Amygdala (tissue), 56 donors: ENCODE results near the gene GTF2IRD1.

ENCODE experiments used
- DNase-seq, 56 donors: peaks; one replicate each; lab custom pipeline; 2025; lab: John Stamatoyannopoulos, UW

GTF2IRD1 gene

GRCh38 chr7:74462707-74463100 lies 9.0 kb downstream of the GTF2IRD1 start:
- DNase-seq = no peak

DNA sequence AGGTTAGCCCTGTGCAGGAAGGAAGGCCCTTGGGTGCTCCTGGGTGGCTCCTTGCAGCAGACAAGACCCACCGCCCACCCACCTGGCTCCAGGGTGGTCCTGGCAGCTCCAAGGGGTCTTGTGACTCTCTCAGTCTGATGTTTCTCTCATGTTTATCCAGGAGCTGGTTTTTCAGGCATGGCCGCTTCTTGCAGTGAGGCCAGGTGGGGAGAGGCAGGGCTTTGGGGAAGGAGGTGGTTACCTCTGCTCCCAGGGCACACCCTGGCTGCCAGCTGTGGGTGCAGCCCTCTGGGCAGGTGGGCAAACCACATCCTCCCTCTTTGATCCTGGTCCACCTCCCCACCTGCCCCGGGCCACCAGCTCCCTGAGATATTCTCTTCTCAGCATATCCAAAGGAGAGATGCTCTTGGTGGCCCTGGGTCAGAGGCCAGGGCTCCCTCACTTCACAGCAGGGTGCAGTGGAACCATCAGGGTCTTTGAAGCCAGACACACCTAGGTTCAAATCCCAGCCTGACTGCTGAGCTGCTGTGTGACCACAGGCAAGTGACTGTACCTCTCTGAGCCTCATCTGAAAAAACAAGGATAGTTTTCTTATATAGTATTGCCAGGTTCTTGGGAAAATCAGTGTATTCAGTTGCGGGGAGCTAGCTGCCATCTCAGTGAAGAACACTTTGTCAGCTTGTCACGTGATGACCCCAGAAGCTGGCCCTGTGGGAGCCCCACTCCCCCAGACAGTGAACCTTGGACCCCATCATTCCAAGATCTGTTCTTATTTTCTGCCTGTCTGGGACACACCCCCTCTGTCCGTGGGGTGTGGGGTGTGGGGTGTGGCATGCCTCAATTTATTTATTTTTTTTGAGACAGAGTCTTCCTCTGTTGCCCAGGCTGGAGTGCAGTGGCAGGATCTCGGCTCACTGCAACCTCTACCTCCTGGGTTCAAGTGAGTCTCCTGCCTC lies 11.5 kb downstream of the GTF2IRD1 start:
- DNase-seq = no peak

DNA sequence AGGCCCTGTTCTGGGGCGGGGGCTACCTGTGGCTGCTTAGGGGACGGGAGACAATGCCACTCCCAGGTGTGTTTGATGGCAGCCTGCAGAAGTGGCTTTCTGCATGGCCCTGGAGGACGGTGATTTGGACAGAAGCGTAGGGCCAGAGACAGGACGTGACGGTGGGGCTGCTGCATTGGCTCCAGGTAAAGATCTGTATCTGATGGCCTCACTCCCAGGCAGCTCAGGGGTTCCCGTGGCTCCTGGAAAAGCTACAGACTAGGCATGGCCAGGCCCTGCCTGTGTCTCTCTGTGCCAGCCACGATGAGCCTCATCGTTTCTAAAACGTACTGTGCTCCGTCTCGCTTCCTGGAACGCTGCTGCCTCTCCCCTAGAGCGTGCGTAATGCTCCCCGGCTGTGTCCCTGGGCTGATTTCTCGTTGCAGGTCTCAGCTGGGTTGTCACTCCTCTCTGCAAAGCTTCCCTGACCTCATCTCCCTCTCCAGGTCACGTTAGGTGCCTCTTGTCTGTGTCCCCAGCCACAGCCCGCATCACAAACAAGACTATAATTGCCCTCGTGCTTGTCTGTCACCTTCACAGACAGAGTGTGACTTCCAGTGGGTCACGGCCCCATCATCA lies 12.6 kb downstream of the GTF2IRD1 start:
- DNase-seq = peak in 29 of 56 donors; percentile 7 to 73 (median 28)

DNA sequence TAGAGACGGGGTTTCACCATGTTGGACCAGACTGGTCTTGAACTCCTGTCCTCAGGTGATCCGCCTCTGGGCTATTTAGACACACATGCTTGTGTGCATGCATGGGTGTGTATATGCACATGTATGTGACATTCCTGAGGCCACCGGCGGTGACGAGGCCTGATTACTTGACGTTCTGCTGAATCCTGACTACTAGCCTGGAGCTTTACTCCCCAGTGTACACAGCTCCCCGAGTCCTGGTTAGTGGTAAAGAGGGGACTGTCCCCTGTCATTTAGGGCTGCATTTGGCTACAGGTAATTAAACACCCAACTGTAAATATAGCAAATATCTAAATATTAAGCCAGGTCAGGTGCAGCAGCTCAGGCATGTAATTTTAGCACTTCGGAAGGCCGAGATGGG lies 14.2 kb downstream of the GTF2IRD1 start:
- no peak for DNase-seq

- no peak for DNase-seq
These were observed 16.8 kb downstream of the GTF2IRD1 start for GRCh38 chr7:74470504-74470903.

DNA sequence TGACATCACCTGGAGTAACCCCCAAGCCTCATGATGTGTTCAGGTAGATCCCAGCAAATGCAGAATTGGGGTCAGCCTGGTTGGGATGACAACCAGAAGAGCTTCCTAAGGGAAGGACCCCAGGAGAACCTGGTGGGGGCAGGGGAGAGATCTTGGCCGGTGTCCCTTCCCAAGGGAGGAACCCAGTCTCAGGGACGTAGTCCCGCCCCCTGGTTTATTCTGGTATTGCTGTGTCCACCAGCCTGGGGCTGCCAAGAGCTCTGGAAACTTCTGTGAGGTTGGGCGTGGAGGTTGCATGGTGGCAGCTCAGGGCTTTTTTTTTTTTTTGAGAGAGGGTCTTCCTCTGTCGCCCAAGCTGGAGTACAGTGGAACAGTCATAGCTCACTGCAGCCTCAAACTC lies 19.4 kb downstream of the GTF2IRD1 start:
- no peak for DNase-seq

DNA sequence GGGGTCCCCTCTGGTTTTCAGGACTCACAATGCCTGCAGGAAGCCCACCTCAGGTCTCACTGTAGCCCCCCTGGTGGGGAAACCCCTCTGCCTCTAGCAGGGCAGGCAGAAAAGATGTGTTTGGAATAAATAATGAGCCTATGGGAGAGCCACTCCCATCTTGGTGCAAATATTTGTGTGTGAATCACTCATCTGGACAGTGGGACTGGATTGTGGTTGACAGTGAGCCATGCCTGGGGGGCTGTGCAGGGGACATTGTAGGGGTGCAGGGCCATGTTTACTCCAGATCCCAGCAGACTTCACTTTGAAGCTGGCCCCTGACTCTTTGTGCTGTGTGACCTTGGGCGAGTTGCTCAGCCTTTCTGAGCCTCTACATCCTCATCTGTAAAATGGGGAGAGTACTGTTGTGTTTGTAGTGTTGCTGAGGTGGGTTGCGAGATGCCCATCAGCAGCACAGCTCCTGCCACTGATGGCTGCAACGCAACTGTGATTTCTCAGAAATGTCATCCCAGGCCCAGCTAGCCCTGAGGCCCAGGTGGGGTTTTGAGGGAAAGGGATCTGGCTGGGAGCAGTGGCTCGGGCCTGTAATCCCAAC lies 20.7 kb downstream of the GTF2IRD1 start:
- DNase-seq = no peak

DNA sequence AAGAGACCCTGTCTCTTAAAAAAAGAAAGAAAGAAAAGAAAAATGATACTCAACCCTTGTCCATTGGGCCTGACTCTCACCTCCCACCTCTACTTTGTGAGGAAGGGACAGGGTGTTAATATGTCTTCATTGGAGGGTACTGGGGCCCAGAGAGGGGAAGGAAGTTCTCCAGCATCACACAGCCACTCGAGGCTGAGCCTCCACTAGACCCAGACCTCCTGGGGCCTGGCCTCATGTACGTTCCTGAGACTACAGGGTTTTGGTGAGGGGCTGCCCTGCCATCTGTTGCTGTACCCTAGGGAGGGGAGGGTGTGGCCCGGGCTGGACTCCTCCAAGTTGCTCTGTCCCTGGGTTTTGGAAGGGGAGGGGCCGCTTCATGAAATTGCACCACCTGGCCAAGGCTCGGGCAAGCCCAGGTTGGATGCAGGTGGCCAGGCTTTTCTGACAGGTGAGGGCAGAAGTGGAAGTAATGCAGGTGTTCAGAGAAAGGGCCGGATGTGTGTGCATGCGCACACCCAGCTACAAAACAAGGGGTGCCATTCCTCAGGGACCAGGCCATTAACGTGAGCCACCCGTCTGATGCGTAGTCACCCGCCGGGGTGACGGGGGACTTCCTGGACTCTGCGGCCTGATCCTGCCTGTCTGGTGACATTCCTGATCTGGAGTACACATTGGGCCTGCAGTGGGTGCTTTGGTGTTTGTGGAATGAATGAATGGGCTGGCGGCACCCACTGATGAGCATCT lies 21.7 kb downstream of the GTF2IRD1 start:
- DNase-seq = no peak

DNA sequence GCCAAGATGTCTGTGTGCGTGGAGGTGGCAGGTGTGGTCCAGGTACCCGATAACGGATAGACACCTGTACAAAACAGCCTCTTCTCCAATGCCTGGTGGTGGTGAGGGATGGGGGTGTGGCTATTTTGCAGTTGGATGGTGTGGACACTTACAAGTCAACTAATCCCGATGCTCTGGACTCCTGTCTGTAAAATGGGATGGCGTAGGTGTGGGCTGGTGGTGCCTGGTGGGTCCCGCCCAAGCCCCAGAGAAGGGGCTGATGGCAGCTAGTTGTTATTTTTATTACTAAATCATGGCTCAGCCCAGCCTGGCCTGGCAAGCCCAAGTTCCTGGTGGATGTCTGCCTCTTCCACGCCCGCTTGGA lies 22.3 kb downstream of the GTF2IRD1 start:
- no peak for DNase-seq

- peak in 1 of 56 donors; percentile 11 for DNase-seq
These were observed 22.9 kb downstream of the GTF2IRD1 start for GRCh38 chr7:74476626-74477025.

- DNase-seq = no peak
These were observed 25.0 kb downstream of the GTF2IRD1 start for GRCh38 chr7:74478671-74479065.

DNA sequence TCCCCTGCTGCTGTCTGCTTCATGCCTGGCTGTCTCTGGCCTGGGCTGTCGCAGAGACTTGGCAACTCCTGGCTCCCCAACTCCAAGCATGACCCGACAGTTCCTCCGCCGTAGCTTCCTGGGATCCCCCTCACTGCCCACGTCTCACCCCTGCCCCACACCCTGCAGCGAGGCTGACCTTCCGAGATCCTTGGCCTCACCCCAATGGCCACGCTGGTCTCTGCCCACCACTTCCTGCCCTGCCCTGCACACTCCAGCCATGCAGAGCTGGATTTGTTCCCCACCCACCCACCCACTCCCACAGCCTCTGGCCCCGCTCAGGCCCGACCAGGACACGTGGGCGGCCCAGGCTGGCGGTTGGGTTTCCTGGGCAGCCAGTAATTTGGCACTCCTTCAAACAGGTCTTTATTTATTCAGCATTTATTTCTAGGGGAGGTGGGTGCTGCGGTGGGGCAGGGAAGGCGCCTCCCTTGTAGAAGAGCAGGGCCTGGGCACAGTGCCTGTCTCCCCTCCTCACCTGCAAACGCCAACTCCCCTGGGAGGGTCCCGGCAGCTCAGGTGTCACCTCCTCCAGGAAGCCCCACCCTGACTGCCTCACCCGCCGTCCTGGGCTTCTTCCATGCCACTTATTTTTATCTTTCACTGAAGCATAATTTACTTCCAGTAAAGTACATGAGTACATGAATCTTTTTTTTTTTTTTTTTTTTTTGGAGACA lies 25.5 kb downstream of the GTF2IRD1 start:
- peak in 24 of 56 donors; percentile 11 to 65 (median 38) for DNase-seq

DNA sequence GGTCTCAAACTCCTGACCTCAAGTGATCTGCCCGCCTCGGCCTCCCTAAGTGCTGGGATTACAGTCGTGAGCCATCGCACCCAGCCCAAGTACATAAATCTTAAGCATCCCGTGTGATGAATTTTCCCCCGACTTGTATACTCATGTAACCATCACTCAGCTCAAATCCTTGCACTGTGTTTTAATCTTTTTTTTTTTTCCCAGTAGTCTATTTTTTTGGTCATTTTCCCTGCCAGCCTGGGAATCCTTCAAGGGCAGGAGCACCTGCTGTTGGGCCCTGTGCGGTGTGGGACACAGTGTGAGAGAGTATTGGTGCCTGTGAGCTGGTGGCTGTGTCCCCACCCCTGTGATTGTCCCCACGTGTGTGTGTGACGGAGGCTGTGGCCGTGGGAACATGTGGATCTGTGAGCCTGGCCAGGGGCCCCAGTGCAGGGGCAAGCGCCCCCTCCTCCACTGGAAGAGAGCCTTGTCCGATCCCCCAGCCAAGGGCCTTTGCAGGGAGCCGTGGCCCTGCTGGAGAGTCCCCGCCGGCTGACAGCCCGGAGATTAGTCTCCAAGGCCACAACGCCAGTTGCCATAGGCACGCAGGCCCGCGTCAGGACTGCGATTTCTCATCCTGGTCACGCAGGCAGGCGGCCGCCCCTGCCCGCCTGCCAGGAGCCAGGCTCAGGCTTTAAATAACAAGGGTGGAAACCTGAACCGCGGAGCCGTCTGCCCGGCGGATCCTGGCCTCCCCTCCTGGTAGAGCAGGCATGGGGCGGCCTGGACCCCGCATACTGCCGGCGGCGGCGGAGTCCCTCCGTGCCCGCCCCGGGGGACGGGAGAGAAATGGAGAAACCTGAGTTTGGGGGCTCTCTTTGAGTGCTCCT lies 26.5 kb downstream of the GTF2IRD1 start:
- DNase-seq = peak in 54 of 56 donors; percentile 20 to 93 (median 75)

DNA sequence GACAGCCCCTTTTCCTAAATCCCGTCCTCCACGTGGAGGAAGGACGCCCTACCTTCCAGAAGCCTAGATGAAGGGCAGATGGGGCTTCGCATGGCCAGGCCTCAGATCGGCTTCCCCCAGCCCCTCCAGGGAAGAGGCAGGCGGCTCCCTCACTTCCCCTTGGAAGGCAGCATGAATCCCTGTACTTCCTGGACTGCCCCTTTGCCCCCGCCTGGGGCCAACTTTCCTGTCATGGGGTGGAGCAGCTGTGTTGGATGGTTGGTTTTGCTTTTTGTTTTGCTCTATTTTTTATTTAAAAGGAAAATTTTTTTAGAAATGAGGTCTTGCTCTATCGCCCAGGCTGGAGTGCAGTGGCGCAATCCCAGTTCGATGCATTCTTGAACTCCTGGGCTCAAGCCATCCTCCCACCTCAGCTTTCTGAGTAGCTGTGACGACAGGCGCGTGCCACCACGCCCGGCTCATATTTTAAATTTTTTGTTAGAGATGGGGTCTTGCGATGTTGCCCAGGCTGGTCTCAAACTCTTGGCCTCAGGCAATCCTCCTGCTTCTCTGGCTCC lies 27.2 kb downstream of the GTF2IRD1 start:
- peak in 2 of 56 donors; percentile 48 to 54 for DNase-seq

DNA sequence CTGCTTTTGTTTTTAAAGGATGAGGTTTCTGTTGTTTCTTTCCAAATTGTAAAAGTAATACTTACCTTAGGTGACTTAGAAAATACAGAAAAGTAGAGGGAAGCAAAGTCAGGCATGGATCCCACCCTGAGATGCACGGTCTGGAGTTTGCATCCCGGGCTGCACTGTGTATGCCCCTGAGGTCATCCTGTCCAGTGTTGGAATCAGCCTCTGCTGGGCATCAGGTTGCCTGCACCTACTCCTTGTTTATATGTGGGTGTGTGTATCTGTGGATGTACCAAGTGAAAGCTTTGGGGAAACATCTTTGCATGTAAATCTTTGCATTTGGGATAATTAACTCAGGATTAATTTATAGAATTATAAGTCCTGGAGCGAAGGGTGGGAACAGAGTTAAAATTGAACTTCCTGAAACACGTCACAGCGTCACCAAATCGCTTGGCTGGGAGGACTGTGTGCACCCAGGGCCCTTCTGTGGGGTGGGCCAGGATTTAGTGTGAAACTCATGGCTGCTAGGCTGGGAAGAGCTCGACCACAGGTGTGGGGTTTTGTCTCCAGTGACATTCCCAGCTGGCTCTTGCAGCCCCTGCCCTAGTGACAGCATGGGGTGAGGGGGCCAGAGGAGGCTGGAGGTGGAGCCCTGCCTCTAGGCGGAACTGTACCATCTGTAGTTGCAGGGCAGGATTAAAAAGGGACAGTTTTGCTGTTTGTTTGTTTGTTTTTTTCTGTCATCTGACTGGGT lies 27.9 kb downstream of the GTF2IRD1 start:
- DNase-seq = no peak

- no peak for DNase-seq
These were observed 28.4 kb downstream of the GTF2IRD1 start for GRCh38 chr7:74482197-74482467.

DNA sequence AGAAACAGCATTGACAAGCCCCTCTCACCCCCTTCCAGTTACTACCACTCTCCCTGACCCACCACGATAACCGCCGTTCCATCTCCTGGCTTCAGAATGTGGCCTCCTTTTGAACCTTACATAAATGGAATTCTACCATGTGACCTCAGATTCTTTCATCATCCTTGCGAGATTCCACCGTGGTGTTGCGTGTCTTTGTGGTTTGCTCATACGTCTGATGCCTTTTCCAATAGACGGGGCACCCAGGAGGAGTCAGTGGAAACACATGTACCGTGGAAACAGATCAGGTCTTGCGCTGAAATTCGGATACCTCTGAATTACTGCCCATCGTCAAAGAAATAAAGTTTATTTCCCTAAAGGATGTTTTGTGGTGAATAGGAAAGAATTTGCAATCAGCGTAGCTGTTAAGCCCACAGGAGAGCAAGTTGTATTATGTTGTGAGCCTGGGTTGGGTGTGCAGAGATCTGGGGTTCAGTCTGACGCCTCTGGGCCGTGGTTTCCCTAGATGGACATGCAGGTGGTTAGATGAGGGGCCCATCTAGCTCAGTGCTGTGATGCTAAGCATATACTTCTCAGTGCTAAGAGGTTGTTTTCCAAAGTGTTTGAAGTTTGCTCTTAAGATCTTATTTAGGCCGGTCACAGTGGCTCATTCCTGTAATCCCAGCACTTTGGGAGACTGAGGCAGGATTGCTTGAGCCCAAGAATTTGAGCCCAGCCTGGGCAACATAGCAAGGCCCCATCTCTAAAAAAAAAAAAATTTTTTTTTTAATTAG lies 29.1 kb downstream of the GTF2IRD1 start:
- no peak for DNase-seq
